HEK293 (cell line): Measurements from ENCODE around the gene PAXX.
A peak's percentile ranks its signal among the peaks of the same experiment; 100 is the strongest.
"Not testable (repeated sequence)": the region's sequence is repeated elsewhere in the genome, so short reads cannot be mapped to it uniquely, and the experiment has no call there.

Experiments
- CTCF ChIA-PET: fragments of 350-600 bp; formaldehyde crosslinking; extraction: SDS; loops from one replicate; lab custom pipeline; 2021; ENCODE audit warnings: antibody characterized with exemption; lab: Yijun Ruan, JAX
- POLR2A ChIA-PET: fragments of 300-600 bp; formaldehyde crosslinking; extraction: SDS; loops from one replicate; lab custom pipeline; 2020; ENCODE audit warnings: antibody characterized with exemption, inconsistent platforms; lab: Yijun Ruan, JAX
- H3K27ac ChIP-seq: fragments of 200-500 bp; sonication (Bioruptor generic); 2 replicates; pipeline ENCODE4 v1.5.1; 2014; ENCODE audit warnings: low read depth, low read length, control low read depth, inconsistent platforms; ENCODE audit errors: extremely low read depth
- H3K36me3 ChIP-seq, 2 experiments: fragments of 200-500 bp in 1 of 2; sonication (Bioruptor generic) in 1 of 2; 1 replicate in 1 of 2; 2 replicates in 1 of 2; pipeline ENCODE4 v1.5.1; 2014 to 2017; ENCODE audit warnings: inconsistent platforms in 2 of 2, low read length in 2 of 2; ENCODE audit not compliant: control insufficient read depth in 2 of 2, insufficient read depth in 1 of 2
- H3K4me1 ChIP-seq: fragments of 200-500 bp; sonication (Bioruptor generic); 2 replicates; pipeline ENCODE4 v1.5.1; 2014; ENCODE audit warnings: mild to moderate bottlenecking, low read length, inconsistent platforms; ENCODE audit not compliant: control insufficient read depth, insufficient read depth
- H3K4me3 ChIP-seq: 2 replicates; pipeline ENCODE4 v1.5.1; 2011; ENCODE audit warnings: low read depth, mild to moderate bottlenecking, control low read depth, low read length, moderate library complexity
- H3K9me3 ChIP-seq: fragments of 200-500 bp; sonication (Bioruptor generic); 2 replicates; pipeline ENCODE4 v1.5.1; 2014; ENCODE audit warnings: low read depth, low read length, inconsistent platforms; ENCODE audit not compliant: control insufficient read depth, insufficient read depth
- GLIS1 ChIP-seq: fragments of 450-650 bp; formaldehyde crosslinking; IDR thresholded peaks from 2 replicates; pipeline ENCODE4 v1.5.1; 2016; ENCODE audit warnings: missing biosample characterization, missing genetic modification characterization
- MZF1 ChIP-seq: fragments of 450-650 bp; formaldehyde crosslinking; IDR thresholded peaks from 2 replicates; pipeline ENCODE4 v1.5.1; 2017; ENCODE audit warnings: missing biosample characterization, missing genetic modification characterization, borderline replicate concordance
- PRDM4 ChIP-seq: fragments of 450-650 bp; formaldehyde crosslinking; IDR thresholded peaks from 2 replicates; pipeline ENCODE4 v1.5.1; 2017; ENCODE audit warnings: missing biosample characterization, missing genetic modification characterization
- SP2 ChIP-seq: fragments of 450-650 bp; formaldehyde crosslinking; IDR thresholded peaks from 2 replicates; pipeline ENCODE4 v1.5.1; 2016; ENCODE audit warnings: missing biosample characterization, missing genetic modification characterization
- TCF7L2 ChIP-seq: IDR thresholded peaks from 2 replicates; pipeline ENCODE4 v1.6.1; 2011; ENCODE audit warnings: low read depth, mild to moderate bottlenecking, inconsistent platforms, low read length, moderate library complexity, borderline replicate concordance
- TSHZ1 ChIP-seq: fragments of 450-650 bp; formaldehyde crosslinking; IDR thresholded peaks from 2 replicates; pipeline ENCODE4 v1.5.1; 2016; ENCODE audit warnings: missing biosample characterization, missing genetic modification characterization, borderline replicate concordance
- ZBTB17 ChIP-seq: fragments of 450-650 bp; formaldehyde crosslinking; IDR thresholded peaks from 2 replicates; pipeline ENCODE4 v1.5.1; 2016; ENCODE audit warnings: missing biosample characterization, missing genetic modification characterization
- ZBTB48 ChIP-seq: fragments of 450-650 bp; formaldehyde crosslinking; IDR thresholded peaks from 2 replicates; pipeline ENCODE4 v1.5.1; 2016; ENCODE audit warnings: missing biosample characterization, missing genetic modification characterization
- ZFHX2 ChIP-seq: fragments of 450-650 bp; formaldehyde crosslinking; conservative IDR thresholded peaks from 2 replicates; pipeline ENCODE4 v1.5.1; 2016; ENCODE audit warnings: missing biosample characterization, missing genetic modification characterization
- ZFP69B ChIP-seq: fragments of 450-650 bp; formaldehyde crosslinking; IDR thresholded peaks from 2 replicates; pipeline ENCODE4 v1.5.1; 2016; ENCODE audit warnings: missing biosample characterization, missing genetic modification characterization
- ZNF121 ChIP-seq: fragments of 450-650 bp; formaldehyde crosslinking; IDR thresholded peaks from 2 replicates; pipeline ENCODE4 v1.5.1; 2016; ENCODE audit warnings: missing biosample characterization, missing genetic modification characterization
- ZNF138 ChIP-seq: fragments of 450-650 bp; formaldehyde crosslinking; IDR thresholded peaks from 2 replicates; pipeline ENCODE4 v1.5.1; 2016; ENCODE audit warnings: missing biosample characterization, missing genetic modification characterization, borderline replicate concordance
- ZNF214 ChIP-seq: fragments of 450-650 bp; formaldehyde crosslinking; IDR thresholded peaks from 2 replicates; pipeline ENCODE4 v1.5.1; 2017; ENCODE audit warnings: missing biosample characterization, mild to moderate bottlenecking, missing genetic modification characterization, borderline replicate concordance
- ZNF239 ChIP-seq: fragments of 450-650 bp; formaldehyde crosslinking; IDR thresholded peaks from 2 replicates; pipeline ENCODE4 v1.5.1; 2016; ENCODE audit warnings: missing biosample characterization, missing genetic modification characterization
- ZNF366 ChIP-seq: fragments of 450-650 bp; formaldehyde crosslinking; conservative IDR thresholded peaks from 2 replicates; pipeline ENCODE4 v1.5.1; 2016; ENCODE audit warnings: missing biosample characterization, missing genetic modification characterization
- ZNF416 ChIP-seq: fragments of 450-650 bp; formaldehyde crosslinking; IDR thresholded peaks from 2 replicates; pipeline ENCODE4 v1.5.1; 2016; ENCODE audit warnings: missing biosample characterization, missing genetic modification characterization
- ZNF48 ChIP-seq: fragments of 450-650 bp; formaldehyde crosslinking; IDR thresholded peaks from 2 replicates; pipeline ENCODE4 v1.5.1; 2016; ENCODE audit warnings: missing biosample characterization, missing genetic modification characterization
- ZNF510 ChIP-seq: fragments of 450-650 bp; formaldehyde crosslinking; IDR thresholded peaks from 2 replicates; pipeline ENCODE4 v1.5.1; 2018; ENCODE audit warnings: mild to moderate bottlenecking, missing genetic modification characterization, missing biosample characterization; ENCODE audit not compliant: insufficient replicate concordance
- ZNF549 ChIP-seq: fragments of 450-650 bp; IDR thresholded peaks from 2 replicates; pipeline ENCODE4 v1.5.1; 2018; ENCODE audit warnings: missing biosample characterization, missing genetic modification characterization, mild to moderate bottlenecking, inconsistent platforms, moderate library complexity
- ZNF558 ChIP-seq: fragments of 450-650 bp; formaldehyde crosslinking; IDR thresholded peaks from 2 replicates; pipeline ENCODE4 v1.5.1; 2016; ENCODE audit warnings: missing biosample characterization, missing genetic modification characterization
- ZNF596 ChIP-seq: fragments of 450-650 bp; IDR thresholded peaks from 2 replicates; pipeline ENCODE4 v1.5.0; 2018; ENCODE audit warnings: missing biosample characterization, mild to moderate bottlenecking, missing genetic modification characterization, moderate library complexity
- ZNF600 ChIP-seq: fragments of 450-650 bp; formaldehyde crosslinking; IDR thresholded peaks from 2 replicates; pipeline ENCODE4 v1.5.1; 2016; ENCODE audit warnings: missing biosample characterization, missing genetic modification characterization
- ZNF670 ChIP-seq: fragments of 450-650 bp; formaldehyde crosslinking; IDR thresholded peaks from 2 replicates; pipeline ENCODE4 v1.5.1; 2016; ENCODE audit warnings: missing biosample characterization, missing genetic modification characterization, low read depth
- TF ChIP-seq, protein P1 (sequence below): fragments of 450-650 bp; formaldehyde crosslinking; IDR thresholded peaks from 2 replicates; pipeline ENCODE4 v1.5.1; 2017; ENCODE audit warnings: missing biosample characterization, missing genetic modification characterization

Gene PAXX

DNA sequence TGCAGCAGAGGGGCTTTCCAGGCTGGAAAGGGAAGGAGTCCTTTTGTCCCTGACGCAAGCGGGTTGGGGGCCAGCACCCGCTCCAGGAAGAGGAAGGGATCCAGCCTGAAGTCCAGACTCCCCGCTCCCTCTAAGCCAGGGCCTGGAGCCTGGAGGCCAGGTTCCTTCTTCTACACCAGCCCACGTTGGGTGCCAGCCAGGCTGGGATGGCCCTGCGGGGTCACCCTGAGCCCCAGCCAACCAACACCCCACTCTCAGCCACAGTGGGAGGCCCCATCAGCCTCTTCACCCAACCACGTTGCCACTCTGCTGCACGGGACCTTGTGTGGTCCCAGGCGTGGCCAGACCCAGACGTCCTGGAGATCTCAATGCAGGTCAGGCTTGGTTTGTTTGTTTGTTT lies 40.6 kb downstream of the PAXX start:
- Histone ChIP-seq H3K27ac (no peak overlapping the region), H3K36me3 (peaks cover 0 to 6% of the 10 kb centered on the region in 2 experiments; a peak in 1 of 3 replicates), H3K4me1 (no peaks in the 10 kb centered on the region)
- POLR2A ChIA-PET, result interaction anchor here (1.1 kb wide), 1 partner anchor 10 kb away, joined by 3 read pairs; no protein-coding TSS in a partner anchor
- CTCF ChIA-PET, result interaction anchor here (0.9 to 5.3 kb wide), 3 partner anchors 12 to 86 kb away, joined by 3 to 119 read pairs (median 23); partner anchors contain the start of genes C8G, FBXW5 and NPDC1
- no peak for TF ChIP-seq ZNF549
- no peak for TF ChIP-seq ZNF510 (tag by site-specific recombination)
- TF ChIP-seq ZNF416 (tag by site-specific recombination), result no peak
- no peak for TF ChIP-seq ZNF558 (tag by site-specific recombination)
- TF ChIP-seq, protein P1, sequence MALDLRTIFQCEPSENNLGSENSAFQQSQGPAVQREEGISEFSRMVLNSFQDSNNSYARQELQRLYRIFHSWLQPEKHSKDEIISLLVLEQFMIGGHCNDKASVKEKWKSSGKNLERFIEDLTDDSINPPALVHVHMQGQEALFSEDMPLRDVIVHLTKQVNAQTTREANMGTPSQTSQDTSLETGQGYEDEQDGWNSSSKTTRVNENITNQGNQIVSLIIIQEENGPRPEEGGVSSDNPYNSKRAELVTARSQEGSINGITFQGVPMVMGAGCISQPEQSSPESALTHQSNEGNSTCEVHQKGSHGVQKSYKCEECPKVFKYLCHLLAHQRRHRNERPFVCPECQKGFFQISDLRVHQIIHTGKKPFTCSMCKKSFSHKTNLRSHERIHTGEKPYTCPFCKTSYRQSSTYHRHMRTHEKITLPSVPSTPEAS, result no peak
- TF ChIP-seq ZNF600, result peak; percentile 48; the same call in 1 of the 2 replicates
- peak; percentile 36 for TF ChIP-seq SP2
- TF ChIP-seq, all 188 proteins: peak for 2
- Histone ChIP-seq H3K9me3 (no peaks in the 10 kb centered on the region), H3K4me3 (no peak overlapping the region)

GRCh38 chr9:137033481-137033880 lies 41.3 kb downstream of the PAXX start:
- TF ChIP-seq ZNF121 (tag by site-specific recombination), result peak; percentile 97
- H3K36me3 ChIP-seq, H3K27ac ChIP-seq, POLR2A ChIA-PET, H3K4me3 ChIP-seq, H3K9me3 ChIP-seq, H3K4me1 ChIP-seq: not testable (repeated sequence)
- CTCF ChIA-PET, result interaction anchor here (2.2 to 5.3 kb wide), 4 partner anchors 8 to 191 kb away, joined by 12 to 119 read pairs (median 34); partner anchors contain the start of genes AJM1, C8G and FBXW5

DNA sequence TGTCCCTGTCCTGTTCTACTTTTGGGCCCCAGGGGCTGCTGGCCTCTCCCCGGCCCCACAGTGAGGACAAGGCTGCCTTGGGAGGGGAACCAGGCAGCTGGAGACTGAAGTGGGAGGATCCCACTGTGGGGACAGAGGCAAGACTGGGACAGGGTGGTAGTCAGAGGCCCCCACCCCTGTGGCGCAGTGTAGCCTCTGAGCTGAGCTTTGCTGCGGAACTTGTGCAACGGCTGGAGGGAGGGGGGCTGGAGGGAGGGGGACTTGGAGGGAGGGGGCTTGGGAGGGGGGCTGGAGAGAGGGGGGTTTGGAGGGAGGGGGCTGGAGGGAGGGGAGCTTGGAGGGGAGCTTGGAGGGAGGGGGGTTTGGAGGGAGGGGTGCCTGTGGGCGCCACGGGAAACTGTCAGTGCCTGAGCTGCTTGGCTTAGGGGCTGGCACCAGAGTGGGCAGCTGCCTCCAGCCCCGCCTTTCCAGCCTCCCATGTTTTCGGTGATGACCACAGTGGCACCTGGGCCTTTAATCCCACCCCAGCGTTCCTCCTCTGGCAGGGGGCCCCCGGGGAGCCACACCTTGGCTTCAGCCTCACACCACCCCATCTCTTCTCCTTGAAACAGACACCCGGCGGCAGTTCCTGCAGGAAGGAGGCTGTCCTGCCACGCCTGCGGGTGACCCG lies 42.0 kb downstream of the PAXX start:
- H3K9me3 ChIP-seq, result no peaks in the 10 kb centered on the region
- ChIA-PET CTCF (interaction anchor here (0.5 to 5.3 kb wide), 31 partner anchors 8 to 340 kb away, joined by 3 to 119 read pairs (median 7); partner anchors contain the start of genes AJM1, C8G, FBXW5 and LCN15), POLR2A (interaction anchor here (0.6 to 1.9 kb wide), 19 partner anchors 8 to 306 kb away, joined by 3 to 16 read pairs (median 3); partner anchors contain the start of genes CLIC3, RNF208, SAPCD2 and TMEM141)
- H3K4me1 ChIP-seq, result no peaks in the 10 kb centered on the region
- no peak overlapping the region for H3K4me3 ChIP-seq
- peaks cover 0 to 13% of the 10 kb centered on the region in 2 experiments; a peak in 1 of 3 replicates for H3K36me3 ChIP-seq
- H3K27ac ChIP-seq, result no peak overlapping the region
- TF ChIP-seq PRDM4 (tag by site-specific recombination) (peak; percentile 78), ZNF596 (tag by site-specific recombination) (no peak), TCF7L2 (no peak), ZNF366 (no peak), TSHZ1 (no peak), ZFP69B (tag by site-specific recombination) (no peak), ZNF670 (no peak), ZBTB48 (no peak), ZNF239 (tag by site-specific recombination) (no peak), ZNF416 (tag by site-specific recombination) (no peak), ZFHX2 (0 out of 2 replicates have a peak, but pooled peaks have one; percentile 6), SP2 (peak; percentile 26; the same call in 1 of the 2 replicates), MZF1 (tag by site-specific recombination) (no peak), ZNF138 (no peak), ZBTB17 (tag by site-specific recombination) (no peak), ZNF48 (tag by site-specific recombination) (no peak), GLIS1 (tag by site-specific recombination) (no peak), ZNF214 (tag by site-specific recombination) (no peak)
